Measurements from ENCODE around the gene RNF223. TPM values are rescaled to one million over a fixed set of nuclear protein-coding genes. Genes with fewer than 3 reads are reported as not detected.

Gene RNF223
- total and polyA plus RNA-seq, 2 experiments from 2014 or later, result not detected

DNA sequence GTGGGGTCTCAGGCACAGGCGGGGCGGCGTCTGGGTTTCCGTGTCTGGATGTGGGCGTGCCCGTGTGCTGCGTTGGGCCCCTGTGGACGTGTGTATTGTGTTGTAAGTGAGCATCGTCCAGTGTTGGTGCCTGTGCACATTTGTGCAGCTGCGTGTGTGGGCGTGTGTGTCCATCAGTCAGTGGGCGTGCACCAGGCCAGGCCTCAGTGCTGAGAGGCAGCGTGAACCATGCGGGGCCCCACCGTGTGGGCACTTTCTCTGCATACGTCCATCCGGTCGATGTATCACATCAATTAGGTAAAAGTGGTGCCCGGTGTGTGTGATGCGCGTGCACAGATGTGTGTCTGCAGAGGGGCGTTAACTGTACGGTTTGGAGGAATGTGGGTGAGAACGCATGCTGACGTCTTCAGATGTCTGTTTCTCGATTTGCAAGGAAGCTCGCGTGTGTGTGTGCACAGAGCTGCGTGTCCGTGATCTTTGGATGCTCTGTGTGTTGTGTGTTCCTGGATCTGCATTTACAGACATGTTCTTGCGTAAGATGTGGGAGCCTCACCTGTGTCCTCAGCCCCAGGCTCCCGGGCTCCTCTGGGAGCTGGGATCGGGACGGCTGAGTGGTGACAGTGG, 29.5 kb downstream of the RNF223 start:
- Histone ChIP-seq H3K27ac (no peak overlapping the region), H3K9ac (no peak overlapping the region), H4K20me1 (ENCODE audit: insufficient read depth) (no peaks in the 10 kb centered on the region), H3K79me2 (ENCODE audit: insufficient read depth) (no peaks in the 10 kb centered on the region), H3K9me3 (ENCODE audit: low read depth) (no peaks in the 10 kb centered on the region), H3K4me1 (ENCODE audit: insufficient read depth) (no peaks in the 10 kb centered on the region), H2AFZ (no peak overlapping the region), H3F3A (ENCODE audit: insufficient read depth) (no peaks in the 10 kb centered on the region), H3K4me3 (no peak overlapping the region), H3K4me2 (ENCODE audit: unreplicated experiment) (no peak overlapping the region), H3K36me3 (ENCODE audit: low read depth) (no peaks in the 10 kb centered on the region), H3K27me3 (replicated peaks; ENCODE audit: insufficient read depth) (no peaks in the 10 kb centered on the region), H3K9me2 (ENCODE audit: insufficient read depth) (no peaks in the 10 kb centered on the region)
- no peak for DNase-seq
- TF ChIP-seq EZH2phosphoT487 (IDR thresholded peaks at IDR 0.05; ENCODE audit: insufficient read depth, low read depth) (no peak), EZH2 (IDR thresholded peaks at IDR 0.05; ENCODE audit: insufficient read depth, poor library complexity, severe bottlenecking) (no peak)
- in situ Hi-C loops (cut with MboI), result no loop called here
- 87 to 89% methylated on average over 32 to 34 of the region's 34 CpGs for WGBS, 2 experiments (ENCODE audit: low coverage in 1 of 2, low lambda C conversion rate in 2 of 2, missing lambda C conversion rate in 2 of 2)

DNA sequence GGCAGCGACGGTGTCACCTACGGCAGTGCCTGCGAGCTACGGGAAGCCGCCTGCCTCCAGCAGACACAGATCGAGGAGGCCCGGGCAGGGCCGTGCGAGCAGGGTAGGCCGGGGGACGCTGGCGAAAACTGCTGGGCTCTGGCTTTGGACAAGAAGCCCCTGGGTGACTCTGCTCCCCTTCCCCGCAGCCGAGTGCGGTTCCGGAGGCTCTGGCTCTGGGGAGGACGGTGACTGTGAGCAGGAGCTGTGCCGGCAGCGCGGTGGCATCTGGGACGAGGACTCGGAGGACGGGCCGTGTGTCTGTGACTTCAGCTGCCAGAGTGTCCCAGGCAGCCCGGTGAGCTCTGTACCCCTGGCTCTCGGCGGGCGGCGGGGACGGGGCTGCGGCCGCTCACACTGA, 30.2 kb downstream of the RNF223 start:
- Histone ChIP-seq H3K9ac (no peak overlapping the region), H3K9me3 (ENCODE audit: low read depth) (no peaks in the 10 kb centered on the region), H3K27me3 (replicated peaks; ENCODE audit: insufficient read depth) (no peaks in the 10 kb centered on the region), H3K4me1 (ENCODE audit: insufficient read depth) (no peaks in the 10 kb centered on the region), H3K79me2 (ENCODE audit: insufficient read depth) (no peaks in the 10 kb centered on the region), H3K9me2 (ENCODE audit: insufficient read depth) (no peaks in the 10 kb centered on the region), H2AFZ (no peak overlapping the region), H3K27ac (no peak overlapping the region), H3K36me3 (ENCODE audit: low read depth) (no peaks in the 10 kb centered on the region), H4K20me1 (ENCODE audit: insufficient read depth) (no peaks in the 10 kb centered on the region), H3K4me3 (no peak overlapping the region), H3K4me2 (ENCODE audit: unreplicated experiment) (no peak overlapping the region), H3F3A (ENCODE audit: insufficient read depth) (no peaks in the 10 kb centered on the region)
- in situ Hi-C loops (cut with MboI), result no loop called here
- TF ChIP-seq EZH2 (IDR thresholded peaks at IDR 0.05; ENCODE audit: insufficient read depth, poor library complexity, severe bottlenecking) (no peak), EZH2phosphoT487 (IDR thresholded peaks at IDR 0.05; ENCODE audit: insufficient read depth, low read depth) (no peak)
- no peak for DNase-seq
- WGBS, 2 experiments (ENCODE audit: low coverage in 1 of 2, low lambda C conversion rate in 2 of 2, missing lambda C conversion rate in 2 of 2), result 97 to 98% methylated on average over 33 of the region's 33 CpGs

DNA sequence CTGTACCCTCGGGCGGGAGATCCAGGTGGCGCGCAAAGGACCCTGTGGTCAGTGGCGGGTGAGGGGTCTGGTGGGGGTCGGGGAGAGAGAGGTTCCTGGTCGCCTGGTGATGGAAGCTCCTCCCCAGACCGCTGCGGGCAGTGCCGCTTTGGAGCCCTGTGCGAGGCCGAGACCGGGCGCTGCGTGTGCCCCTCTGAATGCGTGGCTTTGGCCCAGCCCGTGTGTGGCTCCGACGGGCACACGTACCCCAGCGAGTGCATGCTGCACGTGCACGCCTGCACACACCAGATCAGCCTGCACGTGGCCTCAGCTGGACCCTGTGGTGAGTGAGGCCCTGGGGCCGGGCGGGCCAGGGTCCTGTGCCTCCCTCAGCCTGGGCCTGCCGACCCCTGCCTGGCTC, 30.7 kb downstream of the RNF223 start:
- DNase-seq, result no peak
- no peak overlapping the region for H3K4me3 ChIP-seq
- no peak overlapping the region for H2AFZ ChIP-seq
- no peak overlapping the region for H3K27ac ChIP-seq
- no peaks in the 10 kb centered on the region for H3K27me3 ChIP-seq (replicated peaks; ENCODE audit: insufficient read depth)
- TF ChIP-seq EZH2 (IDR thresholded peaks at IDR 0.05; ENCODE audit: insufficient read depth, poor library complexity, severe bottlenecking) (no peak), EZH2phosphoT487 (IDR thresholded peaks at IDR 0.05; ENCODE audit: insufficient read depth, low read depth) (no peak)
- no peaks in the 10 kb centered on the region for H3K79me2 ChIP-seq (ENCODE audit: insufficient read depth)
- no peaks in the 10 kb centered on the region for H3K4me1 ChIP-seq (ENCODE audit: insufficient read depth)
- no peaks in the 10 kb centered on the region for H3K9me3 ChIP-seq (ENCODE audit: low read depth)
- H3K9ac ChIP-seq, result no peak overlapping the region
- no peaks in the 10 kb centered on the region for H4K20me1 ChIP-seq (ENCODE audit: insufficient read depth)
- WGBS, 2 experiments (ENCODE audit: low coverage in 1 of 2, low lambda C conversion rate in 2 of 2, missing lambda C conversion rate in 2 of 2), result 95 to 97% methylated on average over 16 to 25 of the region's 27 CpGs
- H3K4me2 ChIP-seq (ENCODE audit: unreplicated experiment), result no peak overlapping the region
- no peaks in the 10 kb centered on the region for H3F3A ChIP-seq (ENCODE audit: insufficient read depth)
- H3K9me2 ChIP-seq (ENCODE audit: insufficient read depth), result no peaks in the 10 kb centered on the region
- no peaks in the 10 kb centered on the region for H3K36me3 ChIP-seq (ENCODE audit: low read depth)
- in situ Hi-C loops (cut with MboI), result no loop called here

DNA sequence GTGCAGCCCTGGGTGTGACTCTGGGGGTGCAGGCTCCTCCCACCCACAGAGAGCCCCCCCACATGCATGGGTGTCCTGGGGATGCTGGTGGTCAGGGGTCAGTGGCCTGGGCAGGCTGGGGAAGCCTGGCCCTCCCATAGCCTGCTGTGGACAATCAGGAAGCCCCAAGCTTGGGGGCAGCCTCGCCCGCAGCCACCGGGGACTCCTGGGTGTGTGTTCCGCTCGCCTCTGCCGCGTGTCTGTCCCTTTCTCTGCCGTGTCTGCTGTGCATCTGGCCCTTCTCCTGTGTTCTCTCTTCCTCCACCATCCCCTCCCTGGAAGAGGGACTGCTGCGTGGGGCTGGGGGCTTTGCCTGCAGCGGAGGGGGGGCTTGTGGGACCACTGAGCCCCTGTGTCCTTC, 31.3 kb downstream of the RNF223 start:
- in situ Hi-C loops (cut with MboI), result no loop called here
- Histone ChIP-seq H3K4me2 (ENCODE audit: unreplicated experiment) (no peak overlapping the region), H3K27ac (no peak overlapping the region), H3K9ac (no peak overlapping the region), H3K36me3 (ENCODE audit: low read depth) (no peaks in the 10 kb centered on the region), H4K20me1 (ENCODE audit: insufficient read depth) (no peaks in the 10 kb centered on the region), H3K4me1 (ENCODE audit: insufficient read depth) (no peaks in the 10 kb centered on the region), H3F3A (ENCODE audit: insufficient read depth) (no peaks in the 10 kb centered on the region), H3K4me3 (no peak overlapping the region), H3K27me3 (replicated peaks; ENCODE audit: insufficient read depth) (no peaks in the 10 kb centered on the region), H2AFZ (no peak overlapping the region), H3K9me3 (ENCODE audit: low read depth) (no peaks in the 10 kb centered on the region), H3K9me2 (ENCODE audit: insufficient read depth) (no peaks in the 10 kb centered on the region), H3K79me2 (ENCODE audit: insufficient read depth) (no peaks in the 10 kb centered on the region)
- WGBS, 2 experiments (ENCODE audit: low coverage in 1 of 2, low lambda C conversion rate in 2 of 2, missing lambda C conversion rate in 2 of 2), result 84 to 87% methylated on average over 8 to 10 of the region's 10 CpGs
- no peak for DNase-seq
- TF ChIP-seq EZH2 (IDR thresholded peaks at IDR 0.05; ENCODE audit: insufficient read depth, poor library complexity, severe bottlenecking), result no peak
- TF ChIP-seq EZH2phosphoT487 (IDR thresholded peaks at IDR 0.05; ENCODE audit: insufficient read depth, low read depth), result no peak

DNA sequence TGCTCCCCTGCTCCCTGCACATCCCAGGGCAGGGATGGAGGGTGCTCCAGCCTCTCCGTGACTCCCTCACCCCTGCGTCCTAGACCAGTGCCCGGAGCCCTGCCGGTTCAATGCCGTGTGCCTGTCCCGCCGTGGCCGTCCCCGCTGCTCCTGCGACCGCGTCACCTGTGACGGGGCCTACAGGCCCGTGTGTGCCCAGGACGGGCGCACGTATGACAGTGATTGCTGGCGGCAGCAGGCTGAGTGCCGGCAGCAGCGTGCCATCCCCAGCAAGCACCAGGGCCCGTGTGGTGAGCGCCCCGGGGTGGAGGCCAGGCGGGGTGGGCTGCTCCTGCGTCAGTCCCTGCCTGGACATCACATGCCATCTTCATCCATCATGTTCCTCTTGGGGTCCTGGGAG, 32.2 kb downstream of the RNF223 start:
- H3K4me3 ChIP-seq, result no peak overlapping the region
- DNase-seq, result no peak
- 92 to 93% methylated on average over 25 of the region's 25 CpGs for WGBS, 2 experiments (ENCODE audit: low coverage in 1 of 2, low lambda C conversion rate in 2 of 2, missing lambda C conversion rate in 2 of 2)
- no peaks in the 10 kb centered on the region for H3K36me3 ChIP-seq (ENCODE audit: low read depth)
- H3K9me3 ChIP-seq (ENCODE audit: low read depth), result no peaks in the 10 kb centered on the region
- in situ Hi-C loops (cut with MboI), result no loop called here
- no peak overlapping the region for H3K9ac ChIP-seq
- no peaks in the 10 kb centered on the region for H3F3A ChIP-seq (ENCODE audit: insufficient read depth)
- no peak overlapping the region for H3K4me2 ChIP-seq (ENCODE audit: unreplicated experiment)
- no peak for TF ChIP-seq EZH2phosphoT487 (IDR thresholded peaks at IDR 0.05; ENCODE audit: insufficient read depth, low read depth)
- no peak for TF ChIP-seq EZH2 (IDR thresholded peaks at IDR 0.05; ENCODE audit: insufficient read depth, poor library complexity, severe bottlenecking)
- H3K79me2 ChIP-seq (ENCODE audit: insufficient read depth), result no peaks in the 10 kb centered on the region
- H2AFZ ChIP-seq, result no peak overlapping the region
- H3K9me2 ChIP-seq (ENCODE audit: insufficient read depth), result no peaks in the 10 kb centered on the region
- no peak overlapping the region for H3K27ac ChIP-seq
- no peaks in the 10 kb centered on the region for H3K4me1 ChIP-seq (ENCODE audit: insufficient read depth)
- H3K27me3 ChIP-seq (replicated peaks; ENCODE audit: insufficient read depth), result no peaks in the 10 kb centered on the region
- H4K20me1 ChIP-seq (ENCODE audit: insufficient read depth), result no peaks in the 10 kb centered on the region
